CD4-positive, alpha-beta T cell (primary cell): ENCODE results near the gene NFIA. TPM values are rescaled to one million over a fixed set of nuclear protein-coding genes. Genes with fewer than 3 reads are reported as not detected.

ENCODE experiments used
- ATAC-seq: fragments of 200-7000 bp; cut with Tn5 transposase; one replicate; pipeline ENCODE4 v1.10.0; 2022; ENCODE audit warnings: mild to moderate bottlenecking; ENCODE audit not compliant: poor library complexity
- CTCF ChIA-PET: fragments of 350-600 bp; sonication (Branson Sonifier 250); formaldehyde crosslinking; loops from one replicate; lab custom pipeline; 2021; ENCODE audit warnings: antibody characterized with exemption, inconsistent platforms; lab: Charles Lee
- POLR2A ChIA-PET: fragments of 350-600 bp; sonication (Branson Sonifier 250); formaldehyde crosslinking; loops from one replicate; lab custom pipeline; 2021; ENCODE audit warnings: antibody characterized with exemption, inconsistent platforms; lab: Charles Lee
- DNase-seq, 14 experiments: peaks; one replicate each; pipeline ENCODE4 v3.0.0-alpha.2; 2013 to 2020; ENCODE audit warnings: mixed read lengths in 2 of 14
- H3K27ac ChIP-seq, 2 donors: one replicate each; pipeline versions ENCODE4 v1.5.1 to v1.7.0; 2013; ENCODE audit warnings: low read length in 2 of 2, low read depth in 1 of 2, mild to moderate bottlenecking in 1 of 2
- H3K27me3 ChIP-seq, 2 experiments: 1 replicate in 1 of 2; 2 replicates in 1 of 2; pipeline versions ENCODE4 v1.6.1 to v1.7.0; 2013; ENCODE audit warnings: low read length in 2 of 2, control low read depth in 1 of 2, mild to moderate bottlenecking in 1 of 2, moderate library complexity in 1 of 2; ENCODE audit not compliant: insufficient read depth in 2 of 2, control insufficient read depth in 1 of 2
- H3K36me3 ChIP-seq: one replicate; pipeline ENCODE4 v1.6.1; 2013; ENCODE audit warnings: low read length, control low read depth; ENCODE audit not compliant: insufficient read depth
- H3K4me1 ChIP-seq: one replicate; pipeline ENCODE4 v1.6.1; 2013; ENCODE audit warnings: low read length, control low read depth; ENCODE audit not compliant: insufficient read depth
- H3K4me3 ChIP-seq: one replicate; pipeline ENCODE4 v1.5.1; 2013; ENCODE audit warnings: mild to moderate bottlenecking, low read length, moderate library complexity
- H3K9me3 ChIP-seq, 2 experiments: 1 replicate in 1 of 2; 2 replicates in 1 of 2; pipeline versions ENCODE4 v1.6.1 to v1.7.0; 2013; ENCODE audit warnings: low read length in 2 of 2, mild to moderate bottlenecking in 2 of 2, control low read depth in 1 of 2, moderate library complexity in 1 of 2; ENCODE audit not compliant: control insufficient read depth in 1 of 2, insufficient read depth in 1 of 2
- H3K27ac Mint-ChIP-seq: one replicate; pipeline ENCODE4 v1.8.0; 2020; ENCODE audit warnings: mixed read lengths
- H3K27me3 Mint-ChIP-seq: one replicate; pipeline ENCODE4 v1.8.0; 2021; ENCODE audit warnings: mixed read lengths
- H3K36me3 Mint-ChIP-seq: one replicate; pipeline ENCODE4 v1.8.0; 2021; ENCODE audit warnings: low read depth, mixed read lengths
- H3K4me1 Mint-ChIP-seq: one replicate; pipeline ENCODE4 v1.8.0; 2021; ENCODE audit warnings: low read depth, mixed read lengths
- H3K4me3 Mint-ChIP-seq: one replicate; pipeline ENCODE4 v1.8.0; 2020; ENCODE audit warnings: mild to moderate bottlenecking, mixed read lengths
- H3K9me3 Mint-ChIP-seq: one replicate; pipeline ENCODE4 v1.8.0; 2020; ENCODE audit warnings: mixed read lengths
- intact Hi-C, 2 experiments: fragments of 100-400 bp; cut with DNase I in 1 of 2; cut with micrococcal nuclease in 1 of 2; formaldehyde crosslinking; loops; one replicate each; pipeline versions ENCODE4 v1.15.1 to v1.9.0; 2023 to 2025; cut with DNase I, micrococcal nuclease
- total RNA-seq, 174 experiments: library from RNA in 2 of 174; stranded (reverse) in 2 of 174; gene quantifications; one replicate each; pipeline ENCODE4 v1.2.3 and lab custom pipeline; 2021 to 2026
- TF ChIP-seq, protein P1 (sequence below): fragments of 200-600 bp; IDR thresholded peaks from one replicate; pipeline ENCODE4 v1.8.0; 2022; ENCODE audit warnings: antibody characterized with exemption, mild to moderate bottlenecking

The NFIA gene
- total RNA-seq, 2 experiments from 2014 or later: 4.8 to 5.9 TPM

DNA sequence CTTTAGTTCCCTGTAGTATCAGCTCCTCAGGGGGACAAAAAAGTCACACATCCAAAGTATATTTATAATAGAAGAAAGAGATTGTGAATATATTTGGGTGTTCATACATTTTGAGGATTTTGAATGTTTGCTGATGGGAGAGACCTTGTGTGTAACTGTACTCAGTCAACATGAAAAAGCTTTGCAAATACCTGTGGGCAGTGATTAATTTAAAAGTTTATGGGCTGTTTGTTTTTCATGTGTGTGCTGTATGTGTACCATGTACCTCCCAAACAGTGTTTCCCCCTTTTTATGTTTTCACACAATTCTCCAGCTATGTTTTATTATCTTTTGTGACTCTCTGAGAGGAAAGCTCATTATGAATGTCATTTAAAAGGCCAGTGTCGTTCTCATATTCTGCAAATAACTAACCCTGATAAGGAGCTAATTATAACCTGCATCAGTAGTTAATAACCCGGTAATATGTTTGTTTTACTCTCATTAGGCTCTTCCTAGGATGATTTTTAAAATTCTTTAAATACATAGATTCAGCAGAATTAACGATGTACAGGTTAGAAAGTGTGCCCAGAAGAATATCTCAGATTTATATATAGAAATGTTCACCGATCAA, 271.5 kb downstream of the NFIA start:
- Mint-ChIP-seq H3K36me3 (no peaks in the 10 kb centered on the region), H3K4me3 (no peak overlapping the region), H3K27me3 (no peaks in the 10 kb centered on the region), H3K4me1 (no peaks in the 10 kb centered on the region), H3K9me3 (no peaks in the 10 kb centered on the region), H3K27ac (no peak overlapping the region)
- H3K4me1 ChIP-seq: no peaks in the 10 kb centered on the region
- no peaks in the 10 kb centered on the region for H3K27me3 ChIP-seq
- ATAC-seq: no peak
- no peak overlapping the region for H3K27ac ChIP-seq
- intact Hi-C loops: loop anchor here in 1 of 2 experiments (10.0 kb wide), 1 partner anchor 309 kb away; no protein-coding TSS in a partner anchor
- no peak overlapping the region for H3K4me3 ChIP-seq
- no peaks in the 10 kb centered on the region for H3K9me3 ChIP-seq
- DNase-seq: no peak
- no peaks in the 10 kb centered on the region for H3K36me3 ChIP-seq
- POLR2A ChIA-PET: no interaction called here
- CTCF ChIA-PET: interaction anchor here (1.4 kb wide), 1 partner anchor 12 kb away, joined by 3 read pairs; no protein-coding TSS in a partner anchor
- TF ChIP-seq, protein P1, sequence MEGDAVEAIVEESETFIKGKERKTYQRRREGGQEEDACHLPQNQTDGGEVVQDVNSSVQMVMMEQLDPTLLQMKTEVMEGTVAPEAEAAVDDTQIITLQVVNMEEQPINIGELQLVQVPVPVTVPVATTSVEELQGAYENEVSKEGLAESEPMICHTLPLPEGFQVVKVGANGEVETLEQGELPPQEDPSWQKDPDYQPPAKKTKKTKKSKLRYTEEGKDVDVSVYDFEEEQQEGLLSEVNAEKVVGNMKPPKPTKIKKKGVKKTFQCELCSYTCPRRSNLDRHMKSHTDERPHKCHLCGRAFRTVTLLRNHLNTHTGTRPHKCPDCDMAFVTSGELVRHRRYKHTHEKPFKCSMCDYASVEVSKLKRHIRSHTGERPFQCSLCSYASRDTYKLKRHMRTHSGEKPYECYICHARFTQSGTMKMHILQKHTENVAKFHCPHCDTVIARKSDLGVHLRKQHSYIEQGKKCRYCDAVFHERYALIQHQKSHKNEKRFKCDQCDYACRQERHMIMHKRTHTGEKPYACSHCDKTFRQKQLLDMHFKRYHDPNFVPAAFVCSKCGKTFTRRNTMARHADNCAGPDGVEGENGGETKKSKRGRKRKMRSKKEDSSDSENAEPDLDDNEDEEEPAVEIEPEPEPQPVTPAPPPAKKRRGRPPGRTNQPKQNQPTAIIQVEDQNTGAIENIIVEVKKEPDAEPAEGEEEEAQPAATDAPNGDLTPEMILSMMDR: no peak

DNA sequence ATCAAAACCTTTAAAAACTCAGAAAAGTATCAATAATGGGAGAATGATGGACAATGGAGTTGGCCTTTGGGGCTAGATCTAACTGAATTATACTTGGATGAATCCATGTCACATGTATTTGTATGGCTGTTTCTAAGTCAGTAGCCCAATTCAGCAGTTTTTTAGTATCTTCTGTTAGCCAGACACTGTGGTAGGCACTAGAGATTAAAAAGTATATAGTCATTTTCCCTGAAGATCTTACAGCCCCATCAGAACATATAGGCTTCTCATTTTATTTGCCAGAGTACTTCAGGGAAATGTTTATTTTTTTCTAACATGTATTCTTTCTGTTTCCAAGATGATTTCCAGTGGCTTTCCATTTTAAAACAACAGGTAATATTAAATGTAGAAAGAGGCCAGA, 273.7 kb downstream of the NFIA start:
- H3K9me3 ChIP-seq: no peaks in the 10 kb centered on the region
- Mint-ChIP-seq H3K4me3 (no peak overlapping the region), H3K4me1 (no peaks in the 10 kb centered on the region), H3K9me3 (no peaks in the 10 kb centered on the region), H3K36me3 (no peaks in the 10 kb centered on the region), H3K27me3 (no peaks in the 10 kb centered on the region), H3K27ac (no peak overlapping the region)
- CTCF ChIA-PET: no interaction called here
- no peak for ATAC-seq
- TF ChIP-seq, protein P1: no peak
- no peaks in the 10 kb centered on the region for H3K27me3 ChIP-seq
- POLR2A ChIA-PET: no interaction called here
- H3K27ac ChIP-seq: no peak overlapping the region
- no peak overlapping the region for H3K4me3 ChIP-seq
- no peaks in the 10 kb centered on the region for H3K36me3 ChIP-seq
- no peak for DNase-seq
- intact Hi-C loops: loop anchor here in 1 of 2 experiments (10.0 kb wide), 1 partner anchor 311 kb away; no protein-coding TSS in a partner anchor
- H3K4me1 ChIP-seq: no peaks in the 10 kb centered on the region

DNA sequence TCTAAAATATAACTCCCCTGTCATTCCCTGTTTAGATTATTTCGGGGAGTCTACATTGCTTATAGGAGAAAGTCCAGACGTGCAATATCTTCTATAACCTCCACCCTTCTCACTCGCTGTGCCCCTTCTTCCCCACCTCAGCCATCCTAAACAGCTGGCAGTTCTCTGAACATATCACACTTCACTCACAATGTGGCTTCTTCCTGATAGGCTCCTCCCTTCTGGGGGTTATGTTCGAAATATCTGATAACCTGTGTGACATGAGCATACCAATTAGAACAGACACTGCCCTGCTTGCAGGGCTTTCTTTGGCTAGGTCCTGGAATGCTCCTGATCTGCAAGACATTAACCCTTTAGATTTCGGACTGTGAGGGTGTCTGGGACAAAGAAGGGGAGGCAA, 274.6 kb downstream of the NFIA start:
- H3K36me3 ChIP-seq: no peaks in the 10 kb centered on the region
- no peaks in the 10 kb centered on the region for H3K4me1 ChIP-seq
- CTCF ChIA-PET: no interaction called here
- Mint-ChIP-seq H3K27me3 (no peaks in the 10 kb centered on the region), H3K4me1 (no peaks in the 10 kb centered on the region), H3K9me3 (no peaks in the 10 kb centered on the region), H3K4me3 (no peak overlapping the region), H3K36me3 (no peaks in the 10 kb centered on the region), H3K27ac (no peak overlapping the region)
- H3K27ac ChIP-seq: no peak overlapping the region
- DNase-seq (no peak), ATAC-seq (no peak)
- no peaks in the 10 kb centered on the region for H3K27me3 ChIP-seq
- POLR2A ChIA-PET: no interaction called here
- TF ChIP-seq, protein P1: no peak
- intact Hi-C loops: loop anchor here in 1 of 2 experiments (10.0 kb wide), 1 partner anchor 312 kb away; no protein-coding TSS in a partner anchor
- H3K4me3 ChIP-seq: no peak overlapping the region
- no peaks in the 10 kb centered on the region for H3K9me3 ChIP-seq
